Right lobe of liver (tissue), 4 donors: ENCODE results near the gene ADIPOR1.

Experiments
- POLR2A ChIP-seq: fragments of 450-650 bp; IDR thresholded peaks from one replicate; pipeline ENCODE4 v1.6.1; 2017; ENCODE audit warnings: antibody characterized with exemption, mild to moderate bottlenecking
- TF ChIP-seq, protein P1 (sequence below), 4 donors: fragments of 200-600 bp in 3 of 4; fragments of 450-650 bp in 1 of 4; IDR thresholded peaks; one replicate each; pipeline versions ENCODE4 v1.5.1 to v1.8.0; 2016 to 2022; ENCODE audit warnings: antibody characterized with exemption in 4 of 4, mild to moderate bottlenecking in 2 of 4
- donor health status: DM: no; HTN: no; CAD: no.
- donor health status: DM: no; HTN: no; CAD: no.
- donor health status: DM: no; HTN: yes; CAD: no.

DNA sequence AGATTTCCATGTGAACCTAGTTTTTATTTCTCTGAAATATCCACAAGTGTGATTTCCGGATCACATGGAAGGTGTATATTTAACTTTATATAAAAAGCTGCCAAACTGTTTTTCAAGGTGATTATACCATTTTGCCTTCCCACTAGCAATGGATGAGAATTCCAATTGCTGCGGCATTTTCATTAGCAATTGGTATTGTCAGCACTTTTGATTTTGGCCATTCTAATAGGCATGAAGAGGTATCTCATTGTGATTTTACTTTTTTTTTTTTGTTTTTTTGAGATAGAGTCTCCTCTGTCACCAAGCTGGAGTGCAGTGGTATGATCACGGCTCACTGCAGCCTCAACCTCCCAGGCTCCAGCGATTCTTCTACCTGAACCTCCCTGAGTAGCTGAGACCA, 13.9 kb upstream of the ADIPOR1 start:
- TF ChIP-seq, protein P1, sequence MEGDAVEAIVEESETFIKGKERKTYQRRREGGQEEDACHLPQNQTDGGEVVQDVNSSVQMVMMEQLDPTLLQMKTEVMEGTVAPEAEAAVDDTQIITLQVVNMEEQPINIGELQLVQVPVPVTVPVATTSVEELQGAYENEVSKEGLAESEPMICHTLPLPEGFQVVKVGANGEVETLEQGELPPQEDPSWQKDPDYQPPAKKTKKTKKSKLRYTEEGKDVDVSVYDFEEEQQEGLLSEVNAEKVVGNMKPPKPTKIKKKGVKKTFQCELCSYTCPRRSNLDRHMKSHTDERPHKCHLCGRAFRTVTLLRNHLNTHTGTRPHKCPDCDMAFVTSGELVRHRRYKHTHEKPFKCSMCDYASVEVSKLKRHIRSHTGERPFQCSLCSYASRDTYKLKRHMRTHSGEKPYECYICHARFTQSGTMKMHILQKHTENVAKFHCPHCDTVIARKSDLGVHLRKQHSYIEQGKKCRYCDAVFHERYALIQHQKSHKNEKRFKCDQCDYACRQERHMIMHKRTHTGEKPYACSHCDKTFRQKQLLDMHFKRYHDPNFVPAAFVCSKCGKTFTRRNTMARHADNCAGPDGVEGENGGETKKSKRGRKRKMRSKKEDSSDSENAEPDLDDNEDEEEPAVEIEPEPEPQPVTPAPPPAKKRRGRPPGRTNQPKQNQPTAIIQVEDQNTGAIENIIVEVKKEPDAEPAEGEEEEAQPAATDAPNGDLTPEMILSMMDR (IDR thresholded peaks at IDR 0.05) = no peak
- no peak for TF ChIP-seq POLR2A
